ENCODE measurements around the gene SOX4. TPM values are rescaled to one million over a fixed set of nuclear protein-coding genes. Genes with fewer than 3 reads are reported as not detected.

SOX4 gene
- total RNA-seq, 1 experiment from 2014 or later = 67.0 TPM

GRCh38 chr6:21556511-21556910, 37.0 kb upstream of the SOX4 start:
- Histone ChIP-seq H3K36me3 (ENCODE audit: control insufficient read depth in 1 of 2, insufficient read depth in 2 of 2, low read length in 2 of 2) (no peaks in the 10 kb centered on the region), H3K4me1 (ENCODE audit: control insufficient read depth in 1 of 2, insufficient read depth in 2 of 2, low read length in 2 of 2) (no peaks in the 10 kb centered on the region), H3K27ac (ENCODE audit: low read depth, low read length) (no peak overlapping the region), H3K9ac (ENCODE audit: low read length) (no peak overlapping the region), H3K4me3 (replicated peaks in 1 of 2; ENCODE audit: low read depth in 1 of 2, low read length in 2 of 2) (no peak overlapping the region), H2AFZ (ENCODE audit: low read depth, low read length, poor library complexity, severe bottlenecking) (no peak overlapping the region), H3K9me3 (ENCODE audit: control insufficient read depth in 1 of 2, insufficient read depth in 1 of 2, low read depth in 1 of 2, low read length in 2 of 2) (no peaks in the 10 kb centered on the region), H3K4me2 (ENCODE audit: low read length) (no peak overlapping the region), H3K27me3 (ENCODE audit: insufficient read depth, low read length) (no peaks in the 10 kb centered on the region), H3K9me2 (ENCODE audit: insufficient read depth) (no peaks in the 10 kb centered on the region), H3K79me2 (ENCODE audit: insufficient read depth, low read length) (no peaks in the 10 kb centered on the region), H4K20me1 (ENCODE audit: insufficient read depth) (no peaks in the 10 kb centered on the region)
- BruUV-seq (replicated peaks) = no TSS peak
- TF ChIP-seq POLR2A (IDR thresholded peaks at IDR 0.05; ENCODE audit: borderline replicate concordance, extremely low read depth, insufficient read depth, insufficient read length) (no peak), FOSL1 (IDR thresholded peaks at IDR 0.05; ENCODE audit: low read depth) (no peak), ZFX (IDR thresholded peaks at IDR 0.05) (no peak), CTCF (IDR thresholded peaks at IDR 0.05 in 2 of 3, conservative IDR thresholded peaks at IDR 0.05 in 1 of 3; ENCODE audit: borderline replicate concordance in 1 of 3, insufficient read depth in 1 of 3, low read depth in 2 of 3, low read length in 2 of 3) (no peak), ZBTB33 (IDR thresholded peaks at IDR 0.05; ENCODE audit: extremely low read depth, insufficient replicate concordance, low read length) (no peak), SIN3A (IDR thresholded peaks at IDR 0.05; ENCODE audit: low read depth) (no peak), CBX3 (IDR thresholded peaks at IDR 0.05; ENCODE audit: low read depth) (no peak), REST (IDR thresholded peaks at IDR 0.05; ENCODE audit: low read depth) (no peak), MAX (IDR thresholded peaks at IDR 0.05) (no peak), SRF (IDR thresholded peaks at IDR 0.05; ENCODE audit: low read depth) (no peak), EZH2phosphoT487 (IDR thresholded peaks at IDR 0.05; ENCODE audit: borderline replicate concordance) (no peak), JUND (IDR thresholded peaks at IDR 0.05) (no peak), ATF3 (IDR thresholded peaks at IDR 0.05) (no peak), ELF1 (IDR thresholded peaks at IDR 0.05; ENCODE audit: borderline replicate concordance, low read depth) (no peak), YY1 (IDR thresholded peaks at IDR 0.05; ENCODE audit: extremely low read depth, insufficient replicate concordance, low read depth, low read length) (no peak)
- CTCF ChIA-PET = no interaction called here
- RAD21 ChIA-PET (ENCODE audit: low non-redundant PET in 1 of 2, low total read pairs in 2 of 2, uncharacterized antibody in 2 of 2, unreplicated experiment in 2 of 2) = no interaction called here
- DNase-seq (ENCODE audit: low read depth, low spot score) (no peak), ATAC-seq (no peak)
- POLR2A ChIA-PET = no interaction called here
- intact Hi-C loops (cut with micrococcal nuclease) = no loop called here
